Spleen (tissue), 3 donors: ENCODE data around the gene CARHSP1.

Experiments
- POLR2A ChIP-seq, 3 donors: fragments of 450-650 bp; IDR thresholded peaks; one replicate each; pipeline ENCODE4 v1.5.1; 2017; ENCODE audit warnings: antibody characterized with exemption in 3 of 3, mild to moderate bottlenecking in 1 of 3
- POLR2AphosphoS5 ChIP-seq, 3 donors: sonication (generic); formaldehyde crosslinking; IDR thresholded peaks; one replicate each; pipeline ENCODE4 v1.5.1; 2017; ENCODE audit warnings: antibody characterized with exemption in 3 of 3

DNA sequence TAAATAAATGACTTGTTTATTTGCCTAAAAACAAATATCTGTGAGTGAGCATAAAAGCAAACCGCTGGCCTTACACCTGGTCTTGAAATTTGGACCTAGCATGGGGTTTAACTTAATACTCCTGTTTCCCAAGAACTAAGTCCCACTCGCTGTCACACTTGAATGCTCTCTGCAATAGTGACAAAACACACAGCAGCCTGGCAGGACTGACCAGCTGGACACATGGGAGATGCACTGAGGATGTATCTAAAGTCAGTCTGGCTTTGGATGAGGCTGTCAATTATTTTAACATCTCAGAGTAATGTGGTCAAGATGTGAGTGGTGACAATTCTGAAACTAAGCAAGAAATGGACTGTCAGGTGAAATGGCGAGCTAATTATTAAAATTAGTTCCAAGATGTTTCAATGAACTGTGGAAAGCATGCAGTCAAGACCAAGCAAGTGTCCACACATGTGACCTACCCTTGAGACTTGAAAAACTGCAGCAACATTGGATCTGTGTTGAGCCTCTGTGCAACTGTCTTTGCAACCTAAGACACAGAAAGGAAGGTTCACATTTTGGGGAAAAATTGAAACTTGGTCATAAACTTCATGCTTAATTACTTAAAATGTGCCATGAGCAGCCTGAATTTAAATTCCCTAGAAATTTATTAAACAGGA, 30.0 kb upstream of the CARHSP1 start:
- no peak for TF ChIP-seq POLR2A (IDR thresholded peaks at IDR 0.05)
- TF ChIP-seq POLR2AphosphoS5 (IDR thresholded peaks at IDR 0.05), result no peak
